ENCODE data around the gene GRIFIN. TPM values are rescaled to one million over a fixed set of nuclear protein-coding genes. Genes with fewer than 3 reads are reported as not detected.

GRIFIN gene
- polyA plus RNA-seq, 1 donor (not counting 4 experiments of a cell fraction or from before 2014, with no cell fraction given), result not detected

- Histone ChIP-seq H3K4me1 (ENCODE audit: control insufficient read depth, extremely low read depth, insufficient read depth, low read length) (peaks cover 53% of the 10 kb centered on the region), H3K9me3 (ENCODE audit: control insufficient read depth, low read depth, low read length) (no peaks in the 10 kb centered on the region), H3K36me3 (ENCODE audit: control insufficient read depth in 2 of 2, extremely low read depth in 1 of 2, insufficient read depth in 2 of 2, low read length in 2 of 2) (peaks cover 10 to 11% of the 10 kb centered on the region in 2 experiments), H3K9me1 (ENCODE audit: control insufficient read depth, extremely low read depth, insufficient read depth, low read length) (no peaks in the 10 kb centered on the region), H3K4me2 (ENCODE audit: control insufficient read depth, extremely low read depth, insufficient read depth, low read depth, low read length) (peak overlapping the region; percentile 96), H3K4me3 (ENCODE audit: control insufficient read depth in 2 of 3, extremely low read depth in 1 of 3, insufficient read depth in 2 of 3, low read depth in 1 of 3, low read length in 3 of 3) (peak overlapping the region; percentile 7 to 57 (median 31)), H4K20me1 (ENCODE audit: control insufficient read depth, extremely low read depth, insufficient read depth, low read length) (peaks cover 7% of the 10 kb centered on the region), H3K27me3 (ENCODE audit: control insufficient read depth, extremely low read depth, insufficient read depth, low read length) (no peaks in the 10 kb centered on the region), H3K79me2 (ENCODE audit: control insufficient read depth, insufficient read depth, low read length) (peaks cover 20% of the 10 kb centered on the region), H3K9ac (ENCODE audit: control insufficient read depth, extremely low read depth, insufficient read depth, low read length) (peak overlapping the region; percentile 79), H2AFZ (ENCODE audit: control insufficient read depth, low read length) (no peak overlapping the region), H3K27ac (ENCODE audit: control insufficient read depth, insufficient read depth, low read length) (peak overlapping the region; percentile 95)
- DNase-seq (ENCODE audit: low read depth, low spot score), result no peak
- peak; percentile 32 for FAIRE-seq
- dilution Hi-C loops (cut with MboI; ENCODE audit: extremely low pct_ligation_motif_present, low sequenced_read_pairs), result no loop called here
- TF ChIP-seq CTCF (optimal IDR thresholded peaks at IDR 0.05 in 1 of 3, IDR thresholded peaks at IDR 0.05 in 1 of 3, conservative IDR thresholded peaks at IDR 0.05 in 1 of 3; ENCODE audit: extremely low read depth in 1 of 3, insufficient read depth in 2 of 3, low read length in 3 of 3) (no peak), EZH2 (IDR thresholded peaks at IDR 0.05; ENCODE audit: low read length) (no peak)
Measured at GRCh38 chr7:2523941-2524807, 48.0 kb upstream of the GRIFIN start.

- H3K79me2 ChIP-seq (ENCODE audit: control insufficient read depth, insufficient read depth, low read length), result peaks cover 20% of the 10 kb centered on the region
- peaks cover 50% of the 10 kb centered on the region for H3K4me1 ChIP-seq (ENCODE audit: control insufficient read depth, extremely low read depth, insufficient read depth, low read length)
- FAIRE-seq, result peak; percentile 43
- H3K27me3 ChIP-seq (ENCODE audit: control insufficient read depth, extremely low read depth, insufficient read depth, low read length), result no peaks in the 10 kb centered on the region
- peaks cover 5 to 6% of the 10 kb centered on the region in 2 experiments for H3K36me3 ChIP-seq (ENCODE audit: control insufficient read depth in 2 of 2, extremely low read depth in 1 of 2, insufficient read depth in 2 of 2, low read length in 2 of 2)
- H3K9me3 ChIP-seq (ENCODE audit: control insufficient read depth, low read depth, low read length), result no peaks in the 10 kb centered on the region
- dilution Hi-C loops (cut with MboI; ENCODE audit: extremely low pct_ligation_motif_present, low sequenced_read_pairs), result no loop called here
- TF ChIP-seq EZH2 (IDR thresholded peaks at IDR 0.05; ENCODE audit: low read length) (no peak), CTCF (optimal IDR thresholded peaks at IDR 0.05 in 1 of 3, IDR thresholded peaks at IDR 0.05 in 1 of 3, conservative IDR thresholded peaks at IDR 0.05 in 1 of 3; ENCODE audit: extremely low read depth in 1 of 3, insufficient read depth in 2 of 3, low read length in 3 of 3) (no peak)
- peak overlapping the region; percentile 95 for H3K27ac ChIP-seq (ENCODE audit: control insufficient read depth, insufficient read depth, low read length)
- peaks cover 7% of the 10 kb centered on the region for H4K20me1 ChIP-seq (ENCODE audit: control insufficient read depth, extremely low read depth, insufficient read depth, low read length)
- H3K4me3 ChIP-seq (ENCODE audit: control insufficient read depth in 2 of 3, extremely low read depth in 1 of 3, insufficient read depth in 2 of 3, low read depth in 1 of 3, low read length in 3 of 3), result peak overlapping the region; percentile 7 to 57 (median 31)
- DNase-seq (ENCODE audit: low read depth, low spot score), result no peak
- H3K4me2 ChIP-seq (ENCODE audit: control insufficient read depth, extremely low read depth, insufficient read depth, low read depth, low read length), result peak overlapping the region; percentile 96
- peak overlapping the region; percentile 79 for H3K9ac ChIP-seq (ENCODE audit: control insufficient read depth, extremely low read depth, insufficient read depth, low read length)
- no peaks in the 10 kb centered on the region for H3K9me1 ChIP-seq (ENCODE audit: control insufficient read depth, extremely low read depth, insufficient read depth, low read length)
- no peak overlapping the region for H2AFZ ChIP-seq (ENCODE audit: control insufficient read depth, low read length)
Measured at GRCh38 chr7:2523461-2523936, 47.3 kb upstream of the GRIFIN start.
